K562 (cell line): ENCODE results near the gene PDLIM4. TPM values are rescaled to one million over a fixed set of nuclear protein-coding genes. Genes with fewer than 3 reads are reported as not detected.

Source experiments
- ATF1 ChIP-seq, 2 experiments: fragments of 450-650 bp in 1 of 2; IDR thresholded peaks; 2 replicates each; pipeline ENCODE4 v1.6.1; 2016; ENCODE audit warnings: missing compliant biosample characterization in 1 of 2, missing genetic modification characterization in 1 of 2
- ELF4 ChIP-seq: fragments of 450-650 bp; formaldehyde crosslinking; IDR thresholded peaks from 2 replicates; pipeline ENCODE4 v1.4.0; 2022; ENCODE audit warnings: missing genetic modification characterization
- ETV1 ChIP-seq: fragments of 450-650 bp; conservative IDR thresholded peaks from 2 replicates; pipeline ENCODE4 v1.6.1; 2016; ENCODE audit warnings: missing genetic modification characterization, control low read depth, low read depth, missing compliant biosample characterization
- PHF8 ChIP-seq: fragments of 200-600 bp; sonication (generic); IDR thresholded peaks from 2 replicates; pipeline ENCODE4 v1.6.1; 2012; ENCODE audit warnings: mixed run types, mild to moderate bottlenecking, inconsistent platforms, low read length, moderate library complexity, borderline replicate concordance
- POLR2A ChIP-seq: fragments of 450-650 bp; conservative IDR thresholded peaks from 2 replicates; pipeline ENCODE4 v1.6.1; 2016
- SREBF1 ChIP-seq: fragments of 150-350 bp; IDR thresholded peaks from 2 replicates; pipeline ENCODE4 v1.6.1; 2014; ENCODE audit warnings: antibody characterized with exemption, low read depth, low read length, borderline replicate concordance
- ZNF274 ChIP-seq: IDR thresholded peaks from 2 replicates; pipeline ENCODE4 v1.6.1; 2011; ENCODE audit warnings: low read depth, mild to moderate bottlenecking, low read length, moderate library complexity, borderline replicate concordance
- ZNF3 ChIP-seq: fragments of 250-450 bp; sonication (Bioruptor Pico); IDR thresholded peaks from 2 replicates; pipeline ENCODE4 v1.5.0; 2021; ENCODE audit warnings: mild to moderate bottlenecking, moderate library complexity
- polyA plus RNA-seq, 8 experiments: library from polyadenylated mRNA; depleted of rRNA in 4 of 8; stranded (reverse) in 5 of 8; unstranded in 3 of 8; fragments of >200 nt; fragmentation: Nextera tagmentation in 2 of 8; fragmentation: Illumina TruSeq in 1 of 8; extraction: Ambion mirVana in 2 of 8; extraction: Trizol in 1 of 8; gene quantifications; 2 replicates each; pipeline versions ENCODE4 v1.2.1 to v1.2.3, GENCODE V29; 2011 to 2014; ENCODE audit warnings: inconsistent platforms in 1 of 8, missing spikeins in 1 of 8
- total RNA-seq, 7 experiments: library from RNA; depleted of rRNA in 6 of 7; stranded (reverse); fragments of >200 nt in 6 of 7; fragmentation: Illumina TruSeq in 2 of 7; extraction: Trizol in 2 of 7; gene quantifications; 2 replicates each; pipeline versions ENCODE4 v1.2.1 to v1.2.3, GENCODE V29; 2011 to 2021; ENCODE audit warnings: low replicate concordance in 1 of 7
- TF ChIP-seq, protein P1 (sequence below), 2 experiments: fragments of 450-650 bp; IDR thresholded peaks; 2 replicates each; pipeline ENCODE4 v1.6.1; 2016
- TF ChIP-seq, protein P2 (sequence below): fragments of 450-650 bp; IDR thresholded peaks from 2 replicates; pipeline ENCODE4 v1.6.1; 2018; ENCODE audit not compliant: partially characterized antibody
- TF ChIP-seq, protein P3 (sequence below): sonication (generic); formaldehyde crosslinking; IDR thresholded peaks from 2 replicates; pipeline ENCODE4 v1.8.1; 2023; ENCODE audit warnings: mild to moderate bottlenecking, missing genetic modification reagents
- TF ChIP-seq, protein P4 (sequence below): sonication (generic); formaldehyde crosslinking; IDR thresholded peaks from 2 replicates; pipeline ENCODE4 v1.8.1; 2023; ENCODE audit warnings: mild to moderate bottlenecking, missing genetic modification reagents
- TF ChIP-seq, protein P5 (sequence below): sonication (generic); formaldehyde crosslinking; IDR thresholded peaks from 2 replicates; pipeline ENCODE4 v1.8.0; 2023; ENCODE audit warnings: mild to moderate bottlenecking, missing genetic modification reagents

The PDLIM4 gene
- total and polyA plus RNA-seq, 9 of the 15 experiments (the other 6 are each of a cell fraction or from before 2014, with no cell fraction given), result 0.28 to 32.8 (median 13.1) TPM

DNA sequence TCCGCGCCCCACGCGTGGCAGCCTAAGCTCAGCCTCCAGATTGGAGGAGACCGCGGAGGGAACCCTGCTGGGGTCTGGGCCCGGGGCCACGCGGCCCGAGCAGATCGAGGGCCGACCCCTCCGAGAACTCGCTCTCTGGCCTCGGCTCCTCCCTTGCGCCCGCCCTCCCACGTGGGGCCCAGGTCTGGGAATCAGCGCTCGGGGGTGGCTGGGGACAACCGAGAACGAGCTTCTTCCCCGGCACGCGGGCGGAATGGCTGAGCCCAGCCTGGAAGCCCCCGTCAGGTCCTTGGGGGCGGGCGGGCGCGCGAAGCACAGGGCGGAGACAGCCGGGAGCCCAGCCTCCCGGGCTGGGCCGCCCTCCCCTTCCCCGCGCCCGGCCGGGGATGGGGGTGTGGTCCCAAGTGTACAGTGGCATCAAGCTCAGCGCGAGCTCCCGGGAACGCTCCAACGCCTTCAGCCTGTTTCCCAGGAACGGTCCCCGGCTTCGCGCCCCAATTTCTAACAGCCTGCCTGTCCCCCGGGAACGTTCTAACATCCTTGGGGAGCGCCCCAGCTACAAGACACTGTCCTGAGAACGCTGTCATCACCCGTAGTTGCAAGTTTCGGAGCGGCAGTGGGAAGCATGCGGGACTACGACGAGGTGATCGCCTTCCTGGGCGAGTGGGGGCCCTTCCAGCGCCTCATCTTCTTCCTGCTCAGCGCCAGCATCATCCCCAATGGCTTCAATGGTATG is 36.7 kb downstream of the PDLIM4 start, which contains the start of gene SLC22A4 (continued):
- TF ChIP-seq PHF8, result no peak
- TF ChIP-seq, protein P1, sequence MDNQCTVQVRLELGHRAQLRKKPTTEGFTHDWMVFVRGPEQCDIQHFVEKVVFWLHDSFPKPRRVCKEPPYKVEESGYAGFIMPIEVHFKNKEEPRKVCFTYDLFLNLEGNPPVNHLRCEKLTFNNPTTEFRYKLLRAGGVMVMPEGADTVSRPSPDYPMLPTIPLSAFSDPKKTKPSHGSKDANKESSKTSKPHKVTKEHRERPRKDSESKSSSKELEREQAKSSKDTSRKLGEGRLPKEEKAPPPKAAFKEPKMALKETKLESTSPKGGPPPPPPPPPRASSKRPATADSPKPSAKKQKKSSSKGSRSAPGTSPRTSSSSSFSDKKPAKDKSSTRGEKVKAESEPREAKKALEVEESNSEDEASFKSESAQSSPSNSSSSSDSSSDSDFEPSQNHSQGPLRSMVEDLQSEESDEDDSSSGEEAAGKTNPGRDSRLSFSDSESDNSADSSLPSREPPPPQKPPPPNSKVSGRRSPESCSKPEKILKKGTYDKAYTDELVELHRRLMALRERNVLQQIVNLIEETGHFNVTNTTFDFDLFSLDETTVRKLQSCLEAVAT (IDR thresholded peaks at IDR 0.05), result peak in 1 of 2 experiments; percentile 14; a peak in 1 of 4 replicates
- TF ChIP-seq, protein P2, sequence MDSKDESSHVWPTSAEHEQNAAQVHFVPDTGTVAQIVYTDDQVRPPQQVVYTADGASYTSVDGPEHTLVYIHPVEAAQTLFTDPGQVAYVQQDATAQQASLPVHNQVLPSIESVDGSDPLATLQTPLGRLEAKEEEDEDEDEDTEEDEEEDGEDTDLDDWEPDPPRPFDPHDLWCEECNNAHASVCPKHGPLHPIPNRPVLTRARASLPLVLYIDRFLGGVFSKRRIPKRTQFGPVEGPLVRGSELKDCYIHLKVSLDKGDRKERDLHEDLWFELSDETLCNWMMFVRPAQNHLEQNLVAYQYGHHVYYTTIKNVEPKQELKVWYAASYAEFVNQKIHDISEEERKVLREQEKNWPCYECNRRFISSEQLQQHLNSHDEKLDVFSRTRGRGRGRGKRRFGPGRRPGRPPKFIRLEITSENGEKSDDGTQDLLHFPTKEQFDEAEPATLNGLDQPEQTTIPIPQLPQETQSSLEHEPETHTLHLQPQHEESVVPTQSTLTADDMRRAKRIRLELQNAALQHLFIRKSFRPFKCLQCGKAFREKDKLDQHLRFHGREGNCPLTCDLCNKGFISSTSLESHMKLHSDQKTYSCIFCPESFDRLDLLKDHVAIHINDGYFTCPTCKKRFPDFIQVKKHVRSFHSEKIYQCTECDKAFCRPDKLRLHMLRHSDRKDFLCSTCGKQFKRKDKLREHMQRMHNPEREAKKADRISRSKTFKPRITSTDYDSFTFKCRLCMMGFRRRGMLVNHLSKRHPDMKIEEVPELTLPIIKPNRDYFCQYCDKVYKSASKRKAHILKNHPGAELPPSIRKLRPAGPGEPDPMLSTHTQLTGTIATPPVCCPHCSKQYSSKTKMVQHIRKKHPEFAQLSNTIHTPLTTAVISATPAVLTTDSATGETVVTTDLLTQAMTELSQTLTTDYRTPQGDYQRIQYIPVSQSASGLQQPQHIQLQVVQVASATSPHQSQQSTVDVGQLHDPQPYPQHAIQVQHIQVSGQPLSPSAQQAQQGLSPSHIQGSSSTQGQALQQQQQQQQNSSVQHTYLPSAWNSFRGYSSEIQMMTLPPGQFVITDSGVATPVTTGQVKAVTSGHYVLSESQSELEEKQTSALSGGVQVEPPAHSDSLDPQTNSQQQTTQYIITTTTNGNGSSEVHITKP, result peak; percentile 98
- no peak for TF ChIP-seq ETV1 (tag)
- TF ChIP-seq, protein P3, sequence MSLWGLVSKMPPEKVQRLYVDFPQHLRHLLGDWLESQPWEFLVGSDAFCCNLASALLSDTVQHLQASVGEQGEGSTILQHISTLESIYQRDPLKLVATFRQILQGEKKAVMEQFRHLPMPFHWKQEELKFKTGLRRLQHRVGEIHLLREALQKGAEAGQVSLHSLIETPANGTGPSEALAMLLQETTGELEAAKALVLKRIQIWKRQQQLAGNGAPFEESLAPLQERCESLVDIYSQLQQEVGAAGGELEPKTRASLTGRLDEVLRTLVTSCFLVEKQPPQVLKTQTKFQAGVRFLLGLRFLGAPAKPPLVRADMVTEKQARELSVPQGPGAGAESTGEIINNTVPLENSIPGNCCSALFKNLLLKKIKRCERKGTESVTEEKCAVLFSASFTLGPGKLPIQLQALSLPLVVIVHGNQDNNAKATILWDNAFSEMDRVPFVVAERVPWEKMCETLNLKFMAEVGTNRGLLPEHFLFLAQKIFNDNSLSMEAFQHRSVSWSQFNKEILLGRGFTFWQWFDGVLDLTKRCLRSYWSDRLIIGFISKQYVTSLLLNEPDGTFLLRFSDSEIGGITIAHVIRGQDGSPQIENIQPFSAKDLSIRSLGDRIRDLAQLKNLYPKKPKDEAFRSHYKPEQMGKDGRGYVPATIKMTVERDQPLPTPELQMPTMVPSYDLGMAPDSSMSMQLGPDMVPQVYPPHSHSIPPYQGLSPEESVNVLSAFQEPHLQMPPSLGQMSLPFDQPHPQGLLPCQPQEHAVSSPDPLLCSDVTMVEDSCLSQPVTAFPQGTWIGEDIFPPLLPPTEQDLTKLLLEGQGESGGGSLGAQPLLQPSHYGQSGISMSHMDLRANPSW (CRISPR knock-in tag), result no peak
- TF ChIP-seq ZNF274, result no peak
- TF ChIP-seq POLR2A, result peak; percentile 85
- TF ChIP-seq, protein P4, sequence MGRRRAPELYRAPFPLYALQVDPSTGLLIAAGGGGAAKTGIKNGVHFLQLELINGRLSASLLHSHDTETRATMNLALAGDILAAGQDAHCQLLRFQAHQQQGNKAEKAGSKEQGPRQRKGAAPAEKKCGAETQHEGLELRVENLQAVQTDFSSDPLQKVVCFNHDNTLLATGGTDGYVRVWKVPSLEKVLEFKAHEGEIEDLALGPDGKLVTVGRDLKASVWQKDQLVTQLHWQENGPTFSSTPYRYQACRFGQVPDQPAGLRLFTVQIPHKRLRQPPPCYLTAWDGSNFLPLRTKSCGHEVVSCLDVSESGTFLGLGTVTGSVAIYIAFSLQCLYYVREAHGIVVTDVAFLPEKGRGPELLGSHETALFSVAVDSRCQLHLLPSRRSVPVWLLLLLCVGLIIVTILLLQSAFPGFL (CRISPR knock-in tag), result peak; percentile 93; the same call in 1 of the 2 replicates
- no peak for TF ChIP-seq ZNF3
- 0 out of 2 replicates have a peak, but pooled peaks have one; percentile 35 for TF ChIP-seq ELF4 (CRISPR knock-in tag)
- no peak for TF ChIP-seq SREBF1
- TF ChIP-seq, protein P5, sequence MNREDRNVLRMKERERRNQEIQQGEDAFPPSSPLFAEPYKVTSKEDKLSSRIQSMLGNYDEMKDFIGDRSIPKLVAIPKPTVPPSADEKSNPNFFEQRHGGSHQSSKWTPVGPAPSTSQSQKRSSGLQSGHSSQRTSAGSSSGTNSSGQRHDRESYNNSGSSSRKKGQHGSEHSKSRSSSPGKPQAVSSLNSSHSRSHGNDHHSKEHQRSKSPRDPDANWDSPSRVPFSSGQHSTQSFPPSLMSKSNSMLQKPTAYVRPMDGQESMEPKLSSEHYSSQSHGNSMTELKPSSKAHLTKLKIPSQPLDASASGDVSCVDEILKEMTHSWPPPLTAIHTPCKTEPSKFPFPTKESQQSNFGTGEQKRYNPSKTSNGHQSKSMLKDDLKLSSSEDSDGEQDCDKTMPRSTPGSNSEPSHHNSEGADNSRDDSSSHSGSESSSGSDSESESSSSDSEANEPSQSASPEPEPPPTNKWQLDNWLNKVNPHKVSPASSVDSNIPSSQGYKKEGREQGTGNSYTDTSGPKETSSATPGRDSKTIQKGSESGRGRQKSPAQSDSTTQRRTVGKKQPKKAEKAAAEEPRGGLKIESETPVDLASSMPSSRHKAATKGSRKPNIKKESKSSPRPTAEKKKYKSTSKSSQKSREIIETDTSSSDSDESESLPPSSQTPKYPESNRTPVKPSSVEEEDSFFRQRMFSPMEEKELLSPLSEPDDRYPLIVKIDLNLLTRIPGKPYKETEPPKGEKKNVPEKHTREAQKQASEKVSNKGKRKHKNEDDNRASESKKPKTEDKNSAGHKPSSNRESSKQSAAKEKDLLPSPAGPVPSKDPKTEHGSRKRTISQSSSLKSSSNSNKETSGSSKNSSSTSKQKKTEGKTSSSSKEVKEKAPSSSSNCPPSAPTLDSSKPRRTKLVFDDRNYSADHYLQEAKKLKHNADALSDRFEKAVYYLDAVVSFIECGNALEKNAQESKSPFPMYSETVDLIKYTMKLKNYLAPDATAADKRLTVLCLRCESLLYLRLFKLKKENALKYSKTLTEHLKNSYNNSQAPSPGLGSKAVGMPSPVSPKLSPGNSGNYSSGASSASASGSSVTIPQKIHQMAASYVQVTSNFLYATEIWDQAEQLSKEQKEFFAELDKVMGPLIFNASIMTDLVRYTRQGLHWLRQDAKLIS (CRISPR knock-in tag), result no peak; the same call in none of the 2 replicates
- no peak for TF ChIP-seq ATF1 (CRISPR knock-in tag; IDR thresholded peaks at IDR 0.05)
- TF ChIP-seq ATF1 (tag; IDR thresholded peaks at IDR 0.05), result no peak
